ENCODE data around the gene HINT1. TPM values are rescaled to one million over a fixed set of nuclear protein-coding genes. Genes with fewer than 3 reads are reported as not detected.
A peak's percentile ranks its signal among the peaks of the same experiment; 100 is the strongest.

Gene HINT1
- total RNA-seq (2012; rRNA removed) (179 and 181 TPM in 2 replicates), polyA plus RNA-seq (2012; rRNA removed) (347 and 352 TPM in 2 replicates), Bru-seq, nascent RNA (percentile 90 among the genes with signal in this experiment), BruChase-seq, experiment 1, labeled RNA remaining after a 6-hour chase (percentile 80 among the genes with signal in this experiment), BruChase-seq, experiment 2, labeled RNA remaining after a 2-hour chase (percentile 75 among the genes with signal in this experiment)
- 142 and 333 TPM in 2 replicates for polyA plus RNA-seq (2012; cell fraction: cytosol; rRNA removed)
- polyA plus RNA-seq (2012; cell fraction: nucleus; rRNA removed; ENCODE audit: low replicate concordance), result 86.7 and 151 TPM in 2 replicates
- long read RNA-seq, transcript HINT1-201 (3 exons, 1,081 nt), result major isoform, 147 of 184 reads
- long read RNA-seq, transcript HINT1-209 (3 exons, 656 nt), result minor isoform, 5 of 184 reads
- long read RNA-seq, partial matches to known transcripts, result 0 of 184 reads
- long read RNA-seq, other reads (novel, unspliced or antisense), result 30 of 184 reads

DNA sequence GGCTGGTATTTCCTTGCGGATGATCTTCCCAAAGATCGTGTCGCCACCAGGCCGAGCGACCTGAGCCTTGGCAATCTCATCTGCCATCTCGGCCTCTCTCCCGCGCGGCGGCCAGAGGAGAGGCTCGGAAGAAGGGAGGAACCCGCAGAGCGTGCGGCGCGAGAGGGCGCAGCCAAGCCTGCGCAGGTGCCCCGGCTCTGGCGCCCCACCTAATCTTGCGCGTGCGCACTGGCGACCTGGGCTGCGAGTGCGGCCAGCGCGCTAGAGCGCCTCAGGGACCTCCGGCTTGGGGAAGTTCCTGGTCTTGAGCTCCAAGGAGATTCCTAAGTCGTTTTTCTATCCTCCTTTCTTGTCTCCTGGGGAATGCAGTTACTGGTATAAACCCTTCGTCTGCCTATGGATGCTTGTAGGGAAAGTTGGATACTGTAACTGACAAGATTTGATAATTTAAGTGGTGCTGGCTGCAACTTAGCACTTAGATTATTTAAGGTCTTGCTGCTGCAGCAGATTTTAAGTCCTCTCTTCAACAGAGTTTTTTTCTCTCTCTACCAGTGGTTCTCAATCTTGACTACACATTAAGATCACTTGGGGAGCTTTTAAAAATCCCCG, at the start of gene HINT1:
Gene HINT1 (minus strand): TSS at position 138 of the 609 bp plus-strand sequence. CDS start 51 bp downstream, at position 87.
- no peaks in the 10 kb centered on the region; the same call in 1 of the 2 replicates for H3K9me1 ChIP-seq (ENCODE audit: insufficient read depth, low read length)
- H2BK120ac ChIP-seq (ENCODE audit: low read depth, low read length), result peak within 1 kb of the TSS; percentile 58
- H3K14ac ChIP-seq (replicated peaks; ENCODE audit: low read depth, low read length), result peak within 1 kb of the TSS; percentile 93
- no peaks in the 10 kb centered on the region for H4K20me1 ChIP-seq (ENCODE audit: insufficient read depth, low read length)
- no peak within 1 kb of the TSS for H2BK20ac ChIP-seq (ENCODE audit: low read depth, low read length)
- CTCF ChIA-PET, result interaction anchor here (0.6 to 1.2 kb wide), 3 partner anchors 98 to 219 kb away, joined by 3 to 5 read pairs (median 5); no protein-coding TSS in a partner anchor
- POLR2A ChIA-PET (ENCODE audit: unreplicated experiment), result no interaction called here
- DNase-seq (peak; percentile 84), ATAC-seq (ENCODE audit: low read depth) (peak; percentile 87)
- peak within 1 kb of the TSS; percentile 88 for H3K56ac ChIP-seq (ENCODE audit: extremely low read depth, insufficient read depth, low read length)
- peak within 1 kb of the TSS; percentile 78 to 92 for H4K8ac ChIP-seq (ENCODE audit: low read depth in 2 of 2, low read length in 2 of 2)
- peak within 1 kb of the TSS; percentile 58 for H4K5ac ChIP-seq (ENCODE audit: low read depth, low read length)
- H2BK15ac ChIP-seq (ENCODE audit: low read depth, low read length), result peak within 1 kb of the TSS; percentile 37; the same call in 2 of the 3 replicates
- no peaks in the 10 kb centered on the region for H3K9me3 ChIP-seq (ENCODE audit: control insufficient read depth, insufficient read depth, low read length)
- BruUV-seq (replicated peaks), result no TSS peak
- H3K36me3 ChIP-seq (ENCODE audit: control insufficient read depth, insufficient read depth, low read length), result peaks cover 6% of the 10 kb centered on the region
- H3K23ac ChIP-seq (ENCODE audit: low read depth, low read length), result peak within 1 kb of the TSS; percentile 97
- intact Hi-C loops (cut with micrococcal nuclease), result loop anchor here (1.0 kb wide), 2 partner anchors 99 to 252 kb away; partner anchors contain the start of gene CDC42SE2
- peak within 1 kb of the TSS; percentile 72; the same call in 1 of the 2 replicates for H3K18ac ChIP-seq (ENCODE audit: low read depth, low read length)
- peak within 1 kb of the TSS; percentile 93 for H3K9ac ChIP-seq (ENCODE audit: low read depth, low read length)
- 0% methylated on average over 5 of the region's 33 CpGs; no CpG with 5 or more reads in 1 of the 2 experiments for WGBS, 2 experiments (ENCODE audit: extremely low coverage in 2 of 2, insufficient read length in 1 of 2)
- H3K4me1 ChIP-seq (ENCODE audit: control insufficient read depth, insufficient read depth, low read length), result peaks cover 3% of the 10 kb centered on the region; the same call in 1 of the 2 replicates
- in situ Hi-C loops (cut with MboI; ENCODE audit: low sequenced_read_pairs), result loop anchor here (10.0 kb wide), 2 partner anchors 110 to 220 kb away; no protein-coding TSS in a partner anchor
- H3K4me2 ChIP-seq (ENCODE audit: low read depth, low read length), result peak within 1 kb of the TSS; percentile 91
- peak within 1 kb of the TSS; percentile 98 for H2AK9ac ChIP-seq (replicated peaks; ENCODE audit: low read depth, low read length, poor library complexity)
- dilution Hi-C loops (cut with HindIII; ENCODE audit: low sequenced_read_pairs, unreplicated experiment), result no loop called here
- H3K79me1 ChIP-seq (ENCODE audit: low read depth in 1 of 2, low read length in 2 of 2), result peaks cover 8 to 10% of the 10 kb centered on the region in 2 experiments; a peak in 2 of 4 replicates
- H2BK5ac ChIP-seq (ENCODE audit: low read depth, low read length, poor library complexity, severe bottlenecking), result peak within 1 kb of the TSS; percentile 88
- H3K4me3 ChIP-seq (ENCODE audit: insufficient read depth, low read depth, low read length), result peak within 1 kb of the TSS; percentile 88
- peak within 1 kb of the TSS; percentile 88 for H4K91ac ChIP-seq (ENCODE audit: insufficient read depth, low read depth, low read length)
- peak within 1 kb of the TSS; percentile 92 for H3K27ac ChIP-seq (ENCODE audit: insufficient read depth, low read length)
- peak within 1 kb of the TSS; percentile 96 for H3K4ac ChIP-seq (ENCODE audit: low read depth, low read length)
- no peaks in the 10 kb centered on the region for H3K27me3 ChIP-seq (ENCODE audit: control insufficient read depth, insufficient read depth, low read length)
- H2AK5ac ChIP-seq (ENCODE audit: low read depth, low read length), result peak within 1 kb of the TSS; percentile 63
- peak within 1 kb of the TSS; percentile 96 for H2AFZ ChIP-seq (replicated peaks; ENCODE audit: low read length, poor library complexity)
- TF ChIP-seq CEBPB (IDR thresholded peaks at IDR 0.05; ENCODE audit: low read depth, low read length), result no peak
- TF ChIP-seq FOS (IDR thresholded peaks at IDR 0.05; ENCODE audit: low read depth, low read length), result no peak
- TF ChIP-seq CHD1 (IDR thresholded peaks at IDR 0.05; ENCODE audit: low read depth, low read length), result no peak
- TF ChIP-seq NFE2L2 (IDR thresholded peaks at IDR 0.05; ENCODE audit: low read depth, low read length), result no peak
- peak; percentile 25; the same call in 1 of the 2 replicates for TF ChIP-seq RAD21 (IDR thresholded peaks at IDR 0.05; ENCODE audit: low read length)
- TF ChIP-seq MXI1 (IDR thresholded peaks at IDR 0.05; ENCODE audit: borderline replicate concordance, low read depth, low read length), result no peak
- no peak for TF ChIP-seq RFX5 (IDR thresholded peaks at IDR 0.05; ENCODE audit: low read depth, low read length)
- TF ChIP-seq POLR2A (IDR thresholded peaks at IDR 0.05; ENCODE audit: low read depth, low read length), result peak; percentile 66
- no peak for TF ChIP-seq RCOR1 (IDR thresholded peaks at IDR 0.05; ENCODE audit: insufficient replicate concordance, low read length)
- 0 out of 2 replicates have a peak, but pooled peaks have one; percentile 9 for TF ChIP-seq SMC3 (IDR thresholded peaks at IDR 0.05; ENCODE audit: low read depth, low read length)
- TF ChIP-seq MAFK (IDR thresholded peaks at IDR 0.05; ENCODE audit: low read depth, low read length), result no peak
- no peak; the same call in 1 of the 2 replicates for TF ChIP-seq BHLHE40 (IDR thresholded peaks at IDR 0.05; ENCODE audit: low read depth, low read length)
- TF ChIP-seq, protein P1, sequence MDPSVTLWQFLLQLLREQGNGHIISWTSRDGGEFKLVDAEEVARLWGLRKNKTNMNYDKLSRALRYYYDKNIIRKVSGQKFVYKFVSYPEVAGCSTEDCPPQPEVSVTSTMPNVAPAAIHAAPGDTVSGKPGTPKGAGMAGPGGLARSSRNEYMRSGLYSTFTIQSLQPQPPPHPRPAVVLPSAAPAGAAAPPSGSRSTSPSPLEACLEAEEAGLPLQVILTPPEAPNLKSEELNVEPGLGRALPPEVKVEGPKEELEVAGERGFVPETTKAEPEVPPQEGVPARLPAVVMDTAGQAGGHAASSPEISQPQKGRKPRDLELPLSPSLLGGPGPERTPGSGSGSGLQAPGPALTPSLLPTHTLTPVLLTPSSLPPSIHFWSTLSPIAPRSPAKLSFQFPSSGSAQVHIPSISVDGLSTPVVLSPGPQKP (IDR thresholded peaks at IDR 0.05; ENCODE audit: borderline replicate concordance, low read depth, low read length), result no peak
